Kidney epithelial cell (primary cell): ENCODE measurements around the gene TINAG. TPM values are rescaled to one million over a fixed set of nuclear protein-coding genes. Genes with fewer than 3 reads are reported as not detected.

ENCODE experiments used
- DNase-seq: peaks from one replicate; pipeline ENCODE4 v3.0.0-alpha.2; 2010; ENCODE audit warnings: low read depth
- H3K27me3 ChIP-seq: 2 replicates; pipeline ENCODE4 v1.6.0; 2011; ENCODE audit warnings: low read length; ENCODE audit not compliant: control insufficient read depth, insufficient read depth
- H3K36me3 ChIP-seq: 2 replicates; pipeline ENCODE4 v1.5.1; 2011; ENCODE audit warnings: low read length; ENCODE audit not compliant: control insufficient read depth, insufficient read depth
- H3K4me3 ChIP-seq: 2 replicates; pipeline ENCODE4 v1.5.1; 2011; ENCODE audit warnings: low read depth, mild to moderate bottlenecking, control low read depth, low read length
- total RNA-seq: library from RNA; depleted of rRNA; stranded (reverse); fragments of >200 nt; gene quantifications from 2 replicates; pipeline ENCODE4 v1.2.3, GENCODE V29; 2015
- TF ChIP-seq, protein P1 (sequence below): IDR thresholded peaks from 2 replicates; pipeline ENCODE4 v1.5.1; 2011; ENCODE audit warnings: mild to moderate bottlenecking, moderate library complexity, low read length, control low read depth, inconsistent platforms; ENCODE audit not compliant: insufficient read depth, poor library complexity, severe bottlenecking

Gene TINAG
- total RNA-seq, 1 donor from 2014 or later, result 1.3 TPM

DNA sequence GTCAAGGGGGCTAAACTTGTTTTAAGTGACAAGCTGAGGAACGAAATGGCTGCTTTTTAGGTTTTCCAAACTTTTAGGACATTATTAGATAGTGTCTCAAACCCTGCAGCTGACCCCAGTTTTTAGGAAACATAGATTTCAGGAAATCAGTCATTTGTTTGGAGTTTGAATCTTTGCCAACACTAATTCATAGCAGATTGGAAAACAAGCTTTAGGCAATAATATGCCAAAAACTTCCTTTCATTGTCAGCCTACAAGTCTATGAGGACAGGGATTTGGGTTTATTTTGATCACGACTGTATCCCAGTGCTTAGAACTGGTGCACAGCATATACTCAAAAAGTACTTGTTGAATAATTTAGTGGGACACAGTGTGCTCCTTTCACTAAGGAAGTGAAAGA, 123.2 kb downstream of the TINAG start:
- H3K36me3 ChIP-seq, result no peaks in the 10 kb centered on the region
- TF ChIP-seq, protein P1, sequence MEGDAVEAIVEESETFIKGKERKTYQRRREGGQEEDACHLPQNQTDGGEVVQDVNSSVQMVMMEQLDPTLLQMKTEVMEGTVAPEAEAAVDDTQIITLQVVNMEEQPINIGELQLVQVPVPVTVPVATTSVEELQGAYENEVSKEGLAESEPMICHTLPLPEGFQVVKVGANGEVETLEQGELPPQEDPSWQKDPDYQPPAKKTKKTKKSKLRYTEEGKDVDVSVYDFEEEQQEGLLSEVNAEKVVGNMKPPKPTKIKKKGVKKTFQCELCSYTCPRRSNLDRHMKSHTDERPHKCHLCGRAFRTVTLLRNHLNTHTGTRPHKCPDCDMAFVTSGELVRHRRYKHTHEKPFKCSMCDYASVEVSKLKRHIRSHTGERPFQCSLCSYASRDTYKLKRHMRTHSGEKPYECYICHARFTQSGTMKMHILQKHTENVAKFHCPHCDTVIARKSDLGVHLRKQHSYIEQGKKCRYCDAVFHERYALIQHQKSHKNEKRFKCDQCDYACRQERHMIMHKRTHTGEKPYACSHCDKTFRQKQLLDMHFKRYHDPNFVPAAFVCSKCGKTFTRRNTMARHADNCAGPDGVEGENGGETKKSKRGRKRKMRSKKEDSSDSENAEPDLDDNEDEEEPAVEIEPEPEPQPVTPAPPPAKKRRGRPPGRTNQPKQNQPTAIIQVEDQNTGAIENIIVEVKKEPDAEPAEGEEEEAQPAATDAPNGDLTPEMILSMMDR, result no peak
- H3K27me3 ChIP-seq, result no peaks in the 10 kb centered on the region
- DNase-seq, result no peak
- no peak overlapping the region for H3K4me3 ChIP-seq

Other genes with a start within 250 kb of the TINAG start
- not detected in 2 replicates for gene MLIP, start 197.0 kb upstream of the TINAG start, total RNA-seq